Spleen (tissue), 7 donors: ENCODE results near the gene IMP4.

Experiments used
- POLR2A ChIP-seq, 3 donors: fragments of 450-650 bp; IDR thresholded peaks; one replicate each; pipeline ENCODE4 v1.5.1; 2017; ENCODE audit warnings: antibody characterized with exemption in 3 of 3, mild to moderate bottlenecking in 1 of 3
- POLR2AphosphoS5 ChIP-seq, 3 donors: sonication (generic); formaldehyde crosslinking; IDR thresholded peaks; one replicate each; pipeline ENCODE4 v1.5.1; 2017; ENCODE audit warnings: antibody characterized with exemption in 3 of 3
- TF ChIP-seq, protein P1 (sequence below), 11 experiments: fragments of 200-600 bp in 7 of 11; fragments of 450-650 bp in 4 of 11; sonication (generic) in 4 of 11; IDR thresholded peaks in 8 of 11; conservative IDR thresholded peaks in 3 of 11; 1 replicate in 7 of 11; 2 replicates in 4 of 11; pipeline versions ENCODE4 v1.4.0 to v1.8.0; 2016 to 2021; ENCODE audit warnings: antibody characterized with exemption in 11 of 11, inconsistent platforms in 4 of 11, mild to moderate bottlenecking in 1 of 11
- donor health status: DM: no; HTN: no; CAD: no; lungs with moderate emphysema.
- donor health status: DM: no; HTN: no; CAD: no.
- donor health status: DM: no; HTN: no; CAD: no.

DNA sequence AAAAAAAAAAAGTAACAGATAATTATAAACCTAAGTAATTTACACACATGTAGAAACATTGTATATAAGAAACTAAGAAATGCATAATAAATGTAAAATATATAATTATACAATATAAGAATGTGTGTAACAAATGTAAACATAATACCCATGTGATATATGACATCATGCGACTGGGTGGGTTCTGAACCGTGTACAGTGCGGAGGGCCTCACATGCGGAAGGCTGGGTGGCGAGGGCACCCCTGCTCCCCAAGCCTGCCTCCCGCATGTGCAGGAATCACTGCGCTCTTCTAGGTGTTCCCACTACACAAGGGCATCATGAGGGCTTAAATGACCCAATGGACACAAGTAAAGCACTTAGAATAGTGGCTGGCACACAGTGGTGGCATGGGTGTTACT lies 15.2 kb downstream of the IMP4 start:
- TF ChIP-seq, protein P1, sequence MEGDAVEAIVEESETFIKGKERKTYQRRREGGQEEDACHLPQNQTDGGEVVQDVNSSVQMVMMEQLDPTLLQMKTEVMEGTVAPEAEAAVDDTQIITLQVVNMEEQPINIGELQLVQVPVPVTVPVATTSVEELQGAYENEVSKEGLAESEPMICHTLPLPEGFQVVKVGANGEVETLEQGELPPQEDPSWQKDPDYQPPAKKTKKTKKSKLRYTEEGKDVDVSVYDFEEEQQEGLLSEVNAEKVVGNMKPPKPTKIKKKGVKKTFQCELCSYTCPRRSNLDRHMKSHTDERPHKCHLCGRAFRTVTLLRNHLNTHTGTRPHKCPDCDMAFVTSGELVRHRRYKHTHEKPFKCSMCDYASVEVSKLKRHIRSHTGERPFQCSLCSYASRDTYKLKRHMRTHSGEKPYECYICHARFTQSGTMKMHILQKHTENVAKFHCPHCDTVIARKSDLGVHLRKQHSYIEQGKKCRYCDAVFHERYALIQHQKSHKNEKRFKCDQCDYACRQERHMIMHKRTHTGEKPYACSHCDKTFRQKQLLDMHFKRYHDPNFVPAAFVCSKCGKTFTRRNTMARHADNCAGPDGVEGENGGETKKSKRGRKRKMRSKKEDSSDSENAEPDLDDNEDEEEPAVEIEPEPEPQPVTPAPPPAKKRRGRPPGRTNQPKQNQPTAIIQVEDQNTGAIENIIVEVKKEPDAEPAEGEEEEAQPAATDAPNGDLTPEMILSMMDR (IDR thresholded peaks at IDR 0.05 in 8 of 11, conservative IDR thresholded peaks at IDR 0.05 in 3 of 11), result no peak
- TF ChIP-seq POLR2A (IDR thresholded peaks at IDR 0.05), result no peak
- no peak for TF ChIP-seq POLR2AphosphoS5 (IDR thresholded peaks at IDR 0.05)
